ENCODE data around the gene SHF. TPM values are rescaled to one million over a fixed set of nuclear protein-coding genes. Genes with fewer than 3 reads are reported as not detected.

Gene SHF
- total RNA-seq, 2 donors from 2014 or later = 42.0 to 53.8 TPM

DNA sequence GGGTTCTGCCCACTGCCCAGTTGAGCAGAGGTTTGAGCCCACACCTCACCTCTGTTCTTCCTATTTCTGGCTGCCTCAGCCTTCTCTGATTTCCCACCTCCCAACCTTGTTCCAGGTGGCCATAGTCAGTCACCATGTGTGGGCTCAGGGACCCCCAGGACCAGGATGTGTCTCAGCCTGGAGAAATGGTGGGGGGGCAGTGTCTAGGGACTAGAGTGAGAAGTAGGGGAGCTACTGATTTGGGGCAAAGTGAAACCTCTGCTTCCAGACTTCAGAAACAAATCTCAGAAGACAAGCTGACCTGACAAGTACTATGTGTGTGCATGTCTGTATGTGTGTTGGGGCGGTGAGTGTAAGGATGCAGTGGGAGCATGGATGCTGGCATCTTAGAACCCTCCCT is 22.9 kb downstream of the SHF start:
- no peaks in the 10 kb centered on the region for H3K36me3 Mint-ChIP-seq (ENCODE audit: low read depth)
- no peaks in the 10 kb centered on the region for H3K4me1 ChIP-seq (ENCODE audit: control insufficient read depth, insufficient read depth, low read length)
- no peak overlapping the region for H3K4me3 ChIP-seq (ENCODE audit: low read length)
- peaks cover 7% of the 10 kb centered on the region for H3K4me1 Mint-ChIP-seq
- H3K27ac ChIP-seq (ENCODE audit: low read depth, low read length) = no peak overlapping the region
- no peaks in the 10 kb centered on the region for H3K9me3 ChIP-seq (ENCODE audit: control insufficient read depth, low read length)
- no peak overlapping the region for H3K4me3 Mint-ChIP-seq
- no peaks in the 10 kb centered on the region for H3K9me3 Mint-ChIP-seq
- H3K27me3 ChIP-seq (ENCODE audit: control insufficient read depth, insufficient read depth, low read length, poor library complexity, severe bottlenecking) = no peaks in the 10 kb centered on the region
- TF ChIP-seq, protein P1, sequence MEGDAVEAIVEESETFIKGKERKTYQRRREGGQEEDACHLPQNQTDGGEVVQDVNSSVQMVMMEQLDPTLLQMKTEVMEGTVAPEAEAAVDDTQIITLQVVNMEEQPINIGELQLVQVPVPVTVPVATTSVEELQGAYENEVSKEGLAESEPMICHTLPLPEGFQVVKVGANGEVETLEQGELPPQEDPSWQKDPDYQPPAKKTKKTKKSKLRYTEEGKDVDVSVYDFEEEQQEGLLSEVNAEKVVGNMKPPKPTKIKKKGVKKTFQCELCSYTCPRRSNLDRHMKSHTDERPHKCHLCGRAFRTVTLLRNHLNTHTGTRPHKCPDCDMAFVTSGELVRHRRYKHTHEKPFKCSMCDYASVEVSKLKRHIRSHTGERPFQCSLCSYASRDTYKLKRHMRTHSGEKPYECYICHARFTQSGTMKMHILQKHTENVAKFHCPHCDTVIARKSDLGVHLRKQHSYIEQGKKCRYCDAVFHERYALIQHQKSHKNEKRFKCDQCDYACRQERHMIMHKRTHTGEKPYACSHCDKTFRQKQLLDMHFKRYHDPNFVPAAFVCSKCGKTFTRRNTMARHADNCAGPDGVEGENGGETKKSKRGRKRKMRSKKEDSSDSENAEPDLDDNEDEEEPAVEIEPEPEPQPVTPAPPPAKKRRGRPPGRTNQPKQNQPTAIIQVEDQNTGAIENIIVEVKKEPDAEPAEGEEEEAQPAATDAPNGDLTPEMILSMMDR (conservative IDR thresholded peaks at IDR 0.05) = no peak
- no peaks in the 10 kb centered on the region for H3K36me3 ChIP-seq (ENCODE audit: control insufficient read depth, insufficient read depth, low read length)
- WGBS, 2 experiments (ENCODE audit: insufficient coverage in 1 of 2, insufficient read length in 1 of 2) = no CpG with 5 or more reads among the region's 1 CpG
- no peak overlapping the region for H3K9ac ChIP-seq (ENCODE audit: extremely low read depth, low read length, poor library complexity, severe bottlenecking)
- no peak overlapping the region for H3K27ac Mint-ChIP-seq
- no peak for DNase-seq
- H3K27me3 Mint-ChIP-seq (ENCODE audit: insufficient read depth) = no peaks in the 10 kb centered on the region

DNA sequence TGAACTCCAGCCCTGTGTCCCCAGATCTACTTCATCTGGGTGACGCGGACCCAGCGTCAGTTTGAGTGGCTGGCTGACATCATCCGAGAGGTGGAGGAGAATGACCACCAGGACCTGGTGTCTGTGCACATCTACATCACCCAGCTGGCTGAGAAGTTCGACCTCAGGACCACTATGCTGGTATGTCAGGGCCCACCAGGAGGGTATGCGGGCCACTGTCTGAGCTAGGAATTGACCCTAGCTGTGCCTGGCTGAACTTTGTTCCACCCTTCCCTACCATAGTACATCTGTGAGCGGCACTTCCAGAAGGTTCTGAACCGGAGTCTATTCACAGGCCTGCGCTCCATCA is 24.3 kb downstream of the SHF start:
- no peak overlapping the region for H3K27ac ChIP-seq (ENCODE audit: low read depth, low read length)
- Mint-ChIP-seq H3K36me3 (ENCODE audit: low read depth) (no peaks in the 10 kb centered on the region), H3K27ac (peak overlapping the region; percentile 19), H3K27me3 (ENCODE audit: insufficient read depth) (peaks cover 1% of the 10 kb centered on the region), H3K9me3 (no peaks in the 10 kb centered on the region), H3K4me3 (no peak overlapping the region), H3K4me1 (peaks cover 2% of the 10 kb centered on the region)
- 88 to 91% methylated on average over 9 of the region's 9 CpGs for WGBS, 2 experiments (ENCODE audit: insufficient coverage in 1 of 2, insufficient read length in 1 of 2)
- no peak overlapping the region for H3K4me3 ChIP-seq (ENCODE audit: low read length)
- H3K36me3 ChIP-seq (ENCODE audit: control insufficient read depth, insufficient read depth, low read length) = no peaks in the 10 kb centered on the region
- TF ChIP-seq, protein P1 (conservative IDR thresholded peaks at IDR 0.05) = no peak
- no peaks in the 10 kb centered on the region for H3K9me3 ChIP-seq (ENCODE audit: control insufficient read depth, low read length)
- no peaks in the 10 kb centered on the region for H3K4me1 ChIP-seq (ENCODE audit: control insufficient read depth, insufficient read depth, low read length)
- no peaks in the 10 kb centered on the region for H3K27me3 ChIP-seq (ENCODE audit: control insufficient read depth, insufficient read depth, low read length, poor library complexity, severe bottlenecking)
- no peak overlapping the region for H3K9ac ChIP-seq (ENCODE audit: extremely low read depth, low read length, poor library complexity, severe bottlenecking)
- no peak for DNase-seq

DNA sequence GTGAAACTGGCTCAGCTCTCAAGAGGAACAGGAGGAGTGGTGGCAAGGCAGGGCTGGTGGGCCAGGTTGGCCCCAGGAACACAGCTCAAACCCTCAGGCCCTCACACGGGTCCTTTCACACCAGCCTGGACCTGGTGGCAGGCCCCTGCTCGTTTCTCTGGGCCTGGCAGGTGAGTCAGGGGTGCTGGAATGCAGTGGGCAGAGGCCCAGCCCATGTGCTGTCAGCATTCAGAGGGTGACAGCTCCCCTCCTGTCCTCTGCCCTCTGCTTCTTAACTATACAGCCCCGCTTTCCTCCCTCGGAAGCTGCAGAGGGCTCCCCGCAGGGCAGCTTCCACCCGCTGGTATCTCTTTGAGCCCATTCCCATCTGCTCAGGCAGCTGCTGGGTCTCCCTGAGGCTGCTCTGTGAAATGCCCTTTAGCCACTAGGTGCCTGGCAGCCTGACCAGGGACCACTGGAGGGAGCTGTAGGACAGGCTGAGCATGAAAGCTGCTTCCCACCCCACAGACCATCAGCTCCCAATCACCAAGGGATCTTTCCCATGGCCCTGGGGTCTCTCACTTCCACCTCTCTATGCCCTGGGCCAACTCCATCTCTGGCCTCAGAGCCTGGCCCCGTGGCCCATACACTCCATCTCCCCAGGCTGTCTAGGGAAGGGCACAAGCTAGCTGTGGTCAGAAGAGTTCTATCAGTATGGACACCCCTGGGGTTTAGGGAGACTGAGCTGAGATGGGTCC is 24.8 kb downstream of the SHF start:
- H3K9ac ChIP-seq (ENCODE audit: extremely low read depth, low read length, poor library complexity, severe bottlenecking) = no peak overlapping the region
- peak overlapping the region; percentile 19 for H3K27ac Mint-ChIP-seq

More for the DNA sequence above, 24.8 kb downstream of the SHF start:
- TF ChIP-seq, protein P1 (conservative IDR thresholded peaks at IDR 0.05) = peak; percentile 98
- H3K27ac ChIP-seq (ENCODE audit: low read depth, low read length) = no peak overlapping the region
- Mint-ChIP-seq H3K36me3 (ENCODE audit: low read depth) (no peaks in the 10 kb centered on the region), H3K27me3 (ENCODE audit: insufficient read depth) (peaks cover 1% of the 10 kb centered on the region), H3K9me3 (no peaks in the 10 kb centered on the region), H3K4me3 (no peak overlapping the region), H3K4me1 (peaks cover 4% of the 10 kb centered on the region)
- H3K4me3 ChIP-seq (ENCODE audit: low read length) = no peak overlapping the region
- no peaks in the 10 kb centered on the region for H3K4me1 ChIP-seq (ENCODE audit: control insufficient read depth, insufficient read depth, low read length)
- WGBS, 2 experiments (ENCODE audit: insufficient coverage in 1 of 2, insufficient read length in 1 of 2) = 11 to 24% methylated on average over 2 to 7 of the region's 7 CpGs
- H3K27me3 ChIP-seq (ENCODE audit: control insufficient read depth, insufficient read depth, low read length, poor library complexity, severe bottlenecking) = no peaks in the 10 kb centered on the region
- no peaks in the 10 kb centered on the region for H3K9me3 ChIP-seq (ENCODE audit: control insufficient read depth, low read length)
- no peaks in the 10 kb centered on the region for H3K36me3 ChIP-seq (ENCODE audit: control insufficient read depth, insufficient read depth, low read length)
- peak; percentile 98 for DNase-seq

Data from endodermal cell (in vitro differentiated cells).